IMR-90 (cell line): Measurements from ENCODE around the gene STAB1. TPM values are rescaled to one million over a fixed set of nuclear protein-coding genes. Genes with fewer than 3 reads are reported as not detected.

Source experiments
- ATAC-seq: fragments of 200-7000 bp; cut with Tn5 transposase; 2 replicates; pipeline ENCODE4 v1.9.1; 2020; ENCODE audit warnings: low read depth, mild to moderate bottlenecking, moderate library complexity
- BruUV-seq: library from RNA; stranded (reverse); fragments of 400-500 nt; replicated peaks from 2 replicates; lab custom pipeline; 2021; lab: Mats Ljungman, UMichigan
- CTCF ChIA-PET: fragments of 300-600 bp; formaldehyde crosslinking; extraction: SDS; loops from one replicate; lab custom pipeline; 2021; ENCODE audit warnings: antibody characterized with exemption; lab: Yijun Ruan, JAX
- POLR2A ChIA-PET: fragments of 300-600 bp; sonication (Branson Sonifier 250); formaldehyde crosslinking; loops from one replicate; lab custom pipeline; 2022; ENCODE audit warnings: antibody characterized with exemption; ENCODE audit not compliant: unreplicated experiment; lab: Charles Lee
- DNase-seq: peaks from one replicate; pipeline ENCODE4 v3.0.0; 2013
- H2AFZ ChIP-seq: replicated peaks from 2 replicates; pipeline ENCODE3; 2013; ENCODE audit warnings: low read length, mild to moderate bottlenecking; ENCODE audit not compliant: poor library complexity
- H2AK5ac ChIP-seq: 2 replicates; pipeline ENCODE4 v1.6.1; 2013; ENCODE audit warnings: low read depth, low read length, inconsistent platforms
- H2AK9ac ChIP-seq: replicated peaks from 2 replicates; pipeline ENCODE3; 2013; ENCODE audit warnings: mild to moderate bottlenecking, low read depth, low read length, moderate library complexity; ENCODE audit not compliant: poor library complexity
- H2BK120ac ChIP-seq: 2 replicates; pipeline ENCODE4 v1.6.1; 2013; ENCODE audit warnings: low read depth, low read length, inconsistent platforms
- H2BK15ac ChIP-seq: 3 replicates; pipeline ENCODE4 v1.6.1; 2013; ENCODE audit warnings: low read depth, low read length, inconsistent platforms
- H2BK20ac ChIP-seq: 2 replicates; pipeline ENCODE4 v1.6.1; 2013; ENCODE audit warnings: low read depth, mild to moderate bottlenecking, inconsistent platforms, low read length, moderate library complexity
- H2BK5ac ChIP-seq: 2 replicates; pipeline ENCODE4 v1.6.1; 2013; ENCODE audit warnings: mild to moderate bottlenecking, low read depth, low read length, inconsistent platforms; ENCODE audit not compliant: poor library complexity, severe bottlenecking
- H3K14ac ChIP-seq: replicated peaks from 2 replicates; pipeline ENCODE4 v1.6.1; 2013; ENCODE audit warnings: low read depth, low read length, inconsistent platforms
- H3K18ac ChIP-seq: 2 replicates; pipeline ENCODE4 v1.6.1; 2013; ENCODE audit warnings: low read depth, low read length, control low read depth
- H3K23ac ChIP-seq: 2 replicates; pipeline ENCODE4 v1.6.1; 2013; ENCODE audit warnings: low read depth, low read length, inconsistent platforms
- H3K27ac ChIP-seq: 2 replicates; pipeline ENCODE4 v1.5.1; 2013; ENCODE audit warnings: mild to moderate bottlenecking, control low read depth, low read length; ENCODE audit not compliant: insufficient read depth
- H3K27me3 ChIP-seq: 2 replicates; pipeline ENCODE4 v1.6.1; 2013; ENCODE audit warnings: low read length; ENCODE audit not compliant: control insufficient read depth, insufficient read depth
- H3K36me3 ChIP-seq: 2 replicates; pipeline ENCODE4 v1.6.1; 2013; ENCODE audit warnings: low read length, mixed read lengths; ENCODE audit not compliant: control insufficient read depth, insufficient read depth
- H3K4ac ChIP-seq: 2 replicates; pipeline ENCODE4 v1.6.1; 2013; ENCODE audit warnings: low read depth, low read length, inconsistent platforms
- H3K4me1 ChIP-seq: 2 replicates; pipeline ENCODE4 v1.6.1; 2013; ENCODE audit warnings: low read length, mixed read lengths; ENCODE audit not compliant: control insufficient read depth, insufficient read depth
- H3K4me2 ChIP-seq: 2 replicates; pipeline ENCODE4 v1.6.1; 2013; ENCODE audit warnings: low read depth, mild to moderate bottlenecking, control low read depth, low read length, moderate library complexity
- H3K4me3 ChIP-seq: 2 replicates; pipeline ENCODE4 v1.5.1; 2013; ENCODE audit warnings: low read depth, mild to moderate bottlenecking, control low read depth, low read length, moderate library complexity; ENCODE audit not compliant: insufficient read depth
- H3K56ac ChIP-seq: 2 replicates; pipeline ENCODE4 v1.6.1; 2013; ENCODE audit warnings: low read length, inconsistent platforms; ENCODE audit not compliant: insufficient read depth; ENCODE audit errors: extremely low read depth
- H3K79me1 ChIP-seq, 2 experiments: 2 replicates each; pipeline ENCODE4 v1.6.1; 2013; ENCODE audit warnings: low read length in 2 of 2, inconsistent platforms in 1 of 2, low read depth in 1 of 2
- H3K9ac ChIP-seq: 2 replicates; pipeline ENCODE4 v1.6.1; 2013; ENCODE audit warnings: low read depth, low read length, control low read depth
- H3K9me1 ChIP-seq: 2 replicates; pipeline ENCODE4 v1.6.1; 2013; ENCODE audit warnings: low read length, inconsistent platforms; ENCODE audit not compliant: insufficient read depth
- H3K9me3 ChIP-seq: 2 replicates; pipeline ENCODE4 v1.6.1; 2013; ENCODE audit warnings: low read length; ENCODE audit not compliant: control insufficient read depth, insufficient read depth
- H4K20me1 ChIP-seq: 2 replicates; pipeline ENCODE4 v1.6.1; 2013; ENCODE audit warnings: low read length, inconsistent platforms; ENCODE audit not compliant: insufficient read depth
- H4K5ac ChIP-seq: 2 replicates; pipeline ENCODE4 v1.6.1; 2013; ENCODE audit warnings: mild to moderate bottlenecking, low read depth, low read length, control low read depth
- H4K8ac ChIP-seq, 2 experiments: 2 replicates each; pipeline ENCODE4 v1.6.1; 2013; ENCODE audit warnings: low read depth in 2 of 2, low read length in 2 of 2, control low read depth in 1 of 2, inconsistent platforms in 1 of 2
- H4K91ac ChIP-seq: 2 replicates; pipeline ENCODE4 v1.6.1; 2013; ENCODE audit warnings: low read depth, low read length, inconsistent platforms; ENCODE audit not compliant: insufficient read depth
- FOS ChIP-seq: fragments of 150-350 bp; IDR thresholded peaks from 2 replicates; pipeline ENCODE4 v1.6.1; 2016; ENCODE audit warnings: low read depth, low read length
- MAFK ChIP-seq: IDR thresholded peaks from 2 replicates; pipeline ENCODE4 v1.6.1; 2012; ENCODE audit warnings: low read depth, low read length, improper control_type of control experiment
- MAZ ChIP-seq: IDR thresholded peaks from 2 replicates; pipeline ENCODE4 v1.6.1; 2012; ENCODE audit warnings: low read depth, mild to moderate bottlenecking, low read length, improper control_type of control experiment, moderate library complexity, borderline replicate concordance
- WGBS, 2 experiments: methylation state at CpG; one replicate each; pipeline versions ENCODE4 v1.1.5 to v1.1.7; 2013; ENCODE audit warnings: missing lambda C conversion rate in 2 of 2; ENCODE audit not compliant: insufficient read length in 1 of 2; ENCODE audit errors: extremely low coverage in 2 of 2; 5-methylcytosine and 5-hydroxymethylcytosine counted together
- dilution Hi-C: fragments of 300-500 bp; cut with HindIII; formaldehyde crosslinking; loops from one replicate; pipeline ENCODE4 v1.14.3; 2018; ENCODE audit warnings: low sequenced_read_pairs; ENCODE audit not compliant: unreplicated experiment
- in situ Hi-C: fragments of 300-500 bp; cut with MboI; formaldehyde crosslinking; loops from 3 replicates; pipeline ENCODE4 v1.14.3; 2019; ENCODE audit warnings: low sequenced_read_pairs, inconsistent platforms, mixed read lengths
- intact Hi-C: fragments of 100-400 bp; cut with micrococcal nuclease; formaldehyde crosslinking; loops from 2 replicates; pipeline ENCODE4 v1.10.0; 2022
- polyA plus RNA-seq, 3 experiments: library from polyadenylated mRNA; depleted of rRNA; stranded (reverse); fragments of >200 nt; gene quantifications; 2 replicates each; pipeline ENCODE4 v1.2.3, GENCODE V29; 2012; ENCODE audit warnings: low replicate concordance in 1 of 3
- total RNA-seq: library from RNA; depleted of rRNA; stranded (reverse); fragments of >200 nt; gene quantifications from 2 replicates; pipeline ENCODE4 v1.2.3, GENCODE V29; 2012
- TF ChIP-seq, protein P1 (sequence below): conservative IDR thresholded peaks from 2 replicates; pipeline ENCODE4 v1.5.1; 2012; ENCODE audit warnings: mild to moderate bottlenecking, low read depth, low read length, improper control_type of control experiment

Gene STAB1
- total and polyA plus RNA-seq, 2 of the 4 experiments (the other 2 are of a cell fraction): not detected

DNA sequence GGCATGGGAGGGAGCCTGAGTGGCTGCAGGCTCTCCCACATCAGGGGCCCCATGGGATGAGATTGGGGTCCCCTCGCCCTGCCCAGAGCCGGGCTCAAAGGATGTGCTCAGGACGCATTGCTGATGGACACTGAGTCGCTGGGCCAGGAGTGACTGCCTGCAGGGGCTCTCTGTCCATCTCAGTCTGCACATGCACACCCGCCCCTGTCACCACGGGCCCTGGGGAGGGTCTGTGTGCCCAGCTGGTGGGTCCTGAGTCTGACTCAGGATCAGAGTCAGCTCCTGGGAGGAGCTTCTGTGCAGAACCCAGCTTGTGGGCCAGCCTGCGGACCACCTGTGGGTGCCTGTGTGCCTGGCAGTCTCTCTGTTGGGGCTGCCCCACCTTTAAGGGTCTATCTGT is 18.1 kb downstream of the STAB1 start:
- dilution Hi-C loops: no loop called here

More for the DNA sequence above, 18.1 kb downstream of the STAB1 start:
- Histone ChIP-seq H3K4me3 (no peak overlapping the region), H2BK15ac (no peak overlapping the region), H3K9me1 (no peaks in the 10 kb centered on the region), H3K56ac (no peak overlapping the region), H3K27ac (no peak overlapping the region), H3K9me3 (no peaks in the 10 kb centered on the region), H3K18ac (no peak overlapping the region), H3K27me3 (peaks cover 56% of the 10 kb centered on the region), H2BK20ac (no peak overlapping the region), H2BK5ac (no peak overlapping the region), H3K36me3 (no peaks in the 10 kb centered on the region), H3K4ac (no peak overlapping the region), H4K8ac (no peak overlapping the region), H3K79me1 (no peaks in the 10 kb centered on the region), H2AK9ac (no peak overlapping the region), H4K5ac (no peak overlapping the region), H2AFZ (no peak overlapping the region), H4K91ac (no peak overlapping the region), H2AK5ac (no peak overlapping the region), H3K23ac (no peak overlapping the region), H3K9ac (no peak overlapping the region), H4K20me1 (no peaks in the 10 kb centered on the region; the same call in 1 of the 2 replicates), H2BK120ac (no peak overlapping the region), H3K4me2 (no peak overlapping the region), H3K4me1 (no peaks in the 10 kb centered on the region), H3K14ac (no peak overlapping the region)
- intact Hi-C loops (no loop called here), in situ Hi-C loops (no loop called here)
- no peak for DNase-seq
- no peak for TF ChIP-seq FOS
- no peak for TF ChIP-seq MAFK
- TF ChIP-seq, protein P1, sequence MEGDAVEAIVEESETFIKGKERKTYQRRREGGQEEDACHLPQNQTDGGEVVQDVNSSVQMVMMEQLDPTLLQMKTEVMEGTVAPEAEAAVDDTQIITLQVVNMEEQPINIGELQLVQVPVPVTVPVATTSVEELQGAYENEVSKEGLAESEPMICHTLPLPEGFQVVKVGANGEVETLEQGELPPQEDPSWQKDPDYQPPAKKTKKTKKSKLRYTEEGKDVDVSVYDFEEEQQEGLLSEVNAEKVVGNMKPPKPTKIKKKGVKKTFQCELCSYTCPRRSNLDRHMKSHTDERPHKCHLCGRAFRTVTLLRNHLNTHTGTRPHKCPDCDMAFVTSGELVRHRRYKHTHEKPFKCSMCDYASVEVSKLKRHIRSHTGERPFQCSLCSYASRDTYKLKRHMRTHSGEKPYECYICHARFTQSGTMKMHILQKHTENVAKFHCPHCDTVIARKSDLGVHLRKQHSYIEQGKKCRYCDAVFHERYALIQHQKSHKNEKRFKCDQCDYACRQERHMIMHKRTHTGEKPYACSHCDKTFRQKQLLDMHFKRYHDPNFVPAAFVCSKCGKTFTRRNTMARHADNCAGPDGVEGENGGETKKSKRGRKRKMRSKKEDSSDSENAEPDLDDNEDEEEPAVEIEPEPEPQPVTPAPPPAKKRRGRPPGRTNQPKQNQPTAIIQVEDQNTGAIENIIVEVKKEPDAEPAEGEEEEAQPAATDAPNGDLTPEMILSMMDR: no peak
- TF ChIP-seq MAZ: no peak
- 100% methylated on average over 3 of the region's 7 CpGs; no CpG with 5 or more reads in 1 of the 2 experiments for WGBS, 2 experiments
- POLR2A ChIA-PET: no interaction called here
- ATAC-seq: no peak
- BruUV-seq: no TSS peak
- CTCF ChIA-PET: no interaction called here
